HG03432 (cell line): Measurements from ENCODE around the gene C19orf38.

Source experiments
- ATAC-seq: cut with Tn5 transposase; IDR thresholded peaks from one replicate; pipeline ENCODE4 v1.9.1; 2021; ENCODE audit warnings: mild to moderate bottlenecking, moderate library complexity; ENCODE audit not compliant: unreplicated experiment

Gene C19orf38

DNA sequence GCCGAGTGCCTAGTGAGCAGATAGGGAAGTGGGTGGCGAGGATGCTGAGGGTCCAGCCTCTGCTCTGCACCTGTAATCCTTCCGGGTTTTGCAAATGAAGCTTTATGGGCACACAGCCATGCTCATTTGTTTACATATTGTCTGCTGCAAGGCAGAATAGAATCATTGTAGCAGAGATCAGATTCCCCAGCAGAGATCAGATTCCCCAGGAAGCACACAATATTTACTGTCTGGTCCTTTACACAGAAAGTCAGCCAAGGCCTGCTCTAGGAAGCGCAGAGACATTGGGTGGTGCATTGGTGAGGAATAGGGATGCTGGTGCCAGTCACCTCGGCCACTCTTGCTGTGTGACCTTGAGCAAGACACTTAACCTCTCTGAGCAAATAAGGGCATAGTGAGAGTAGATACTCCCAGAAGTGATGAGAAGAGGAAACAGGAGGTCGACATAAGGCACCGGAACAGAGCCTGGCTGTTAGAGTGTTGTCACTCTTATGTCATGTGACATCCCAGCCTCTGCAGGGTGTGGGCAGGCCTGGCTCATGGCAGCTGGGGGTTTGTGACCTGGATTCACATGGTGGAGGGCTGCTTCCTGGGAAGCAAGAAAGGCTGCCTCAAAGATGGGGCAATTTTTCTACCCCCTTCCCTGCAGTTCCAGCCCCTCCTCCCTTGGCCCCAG is 48.8 kb downstream of the C19orf38 start:
- ATAC-seq: no peak

DNA sequence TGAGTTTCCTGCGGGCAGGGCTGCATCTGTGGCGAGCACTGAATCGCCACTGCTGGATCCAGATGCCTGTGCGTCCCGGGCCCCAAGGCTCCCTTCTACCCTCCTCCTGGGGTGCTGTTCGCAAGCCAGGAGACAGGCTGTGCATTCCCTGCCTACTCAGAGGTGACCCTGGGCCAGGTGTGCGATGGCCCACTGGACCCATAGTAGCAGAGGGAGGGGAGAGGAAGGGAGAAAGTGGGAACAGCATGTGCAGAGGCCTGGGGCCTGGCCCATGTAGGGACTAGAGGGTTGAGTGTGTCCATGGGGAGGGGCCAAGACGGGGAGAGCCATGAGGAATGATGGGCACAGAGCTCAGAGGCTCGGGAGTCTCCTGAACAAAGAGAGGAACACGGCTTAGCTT is 50.4 kb downstream of the C19orf38 start:
- ATAC-seq: no peak

DNA sequence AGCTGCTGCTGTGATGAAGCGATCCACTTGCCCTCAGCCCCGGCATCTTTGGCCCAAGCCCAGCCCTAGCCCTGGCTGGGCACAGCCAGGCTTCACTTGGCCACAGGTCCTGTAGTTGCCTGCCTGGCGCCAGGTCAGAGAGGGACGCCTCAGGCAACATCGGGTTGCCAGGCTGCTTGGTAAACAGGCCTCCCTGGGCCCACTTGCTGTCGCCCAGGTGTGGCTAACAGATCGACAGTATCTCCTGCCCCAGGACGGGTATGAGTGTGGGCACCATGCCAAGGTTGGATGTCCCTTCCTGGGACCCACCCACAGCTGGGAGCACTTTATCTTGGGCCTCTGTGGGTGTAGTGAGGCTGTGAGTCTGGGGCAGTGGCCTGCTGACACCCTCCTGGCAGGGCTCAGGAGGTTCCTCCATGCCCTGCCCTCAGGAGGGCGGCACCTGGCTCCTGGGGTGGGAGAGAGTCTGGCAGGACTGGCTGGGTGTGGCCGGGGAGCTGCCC is 51.0 kb downstream of the C19orf38 start:
- ATAC-seq: no peak

DNA sequence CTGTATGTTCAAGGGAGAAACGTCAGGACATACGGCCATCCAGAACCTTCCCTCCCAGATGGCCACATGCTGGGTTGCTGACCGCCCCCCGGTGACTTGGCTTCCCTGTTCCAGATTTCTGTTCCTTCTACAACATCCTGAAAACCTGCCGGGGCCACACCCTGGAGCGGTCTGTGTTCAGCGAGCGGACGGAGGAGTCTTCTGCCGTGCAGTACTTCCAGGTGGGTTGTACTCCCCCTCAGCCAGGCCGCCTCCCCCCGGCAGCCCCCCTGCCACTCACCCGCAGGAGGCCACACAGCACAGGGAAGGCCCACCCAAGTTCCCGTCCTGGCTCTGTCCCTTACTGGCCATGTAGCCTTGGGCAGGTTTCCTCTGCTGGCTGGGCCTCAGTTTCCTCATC is 59.7 kb downstream of the C19orf38 start:
- no peak for ATAC-seq

DNA sequence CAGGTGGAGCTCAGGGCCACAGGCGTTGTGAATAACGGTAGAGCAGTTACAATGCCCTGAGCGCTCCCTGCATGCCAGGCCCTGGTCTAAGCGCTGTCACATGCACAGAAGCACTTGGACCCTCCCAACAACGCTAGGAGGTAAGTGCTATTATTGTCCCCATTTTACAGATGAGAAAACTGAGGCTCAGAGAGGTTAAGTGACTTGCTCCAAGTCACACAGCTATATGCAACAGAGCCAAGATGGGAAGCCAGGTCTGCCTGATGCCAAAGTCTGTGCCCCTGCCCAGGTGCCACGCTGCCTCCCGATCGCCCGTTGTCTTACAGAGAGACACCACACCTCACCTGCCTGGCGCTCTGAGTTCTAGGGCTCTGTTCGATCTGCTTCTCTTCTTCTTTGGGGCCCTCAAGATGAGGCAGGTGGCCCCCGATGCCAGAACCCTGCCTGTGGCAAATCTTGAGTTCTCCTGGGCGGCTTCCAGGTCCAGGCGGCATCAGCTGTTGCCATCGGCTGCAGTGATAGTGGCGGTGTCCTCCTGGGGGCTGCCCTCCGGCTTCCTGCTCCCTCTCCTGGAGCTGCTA is 60.3 kb downstream of the C19orf38 start:
- no peak for ATAC-seq

DNA sequence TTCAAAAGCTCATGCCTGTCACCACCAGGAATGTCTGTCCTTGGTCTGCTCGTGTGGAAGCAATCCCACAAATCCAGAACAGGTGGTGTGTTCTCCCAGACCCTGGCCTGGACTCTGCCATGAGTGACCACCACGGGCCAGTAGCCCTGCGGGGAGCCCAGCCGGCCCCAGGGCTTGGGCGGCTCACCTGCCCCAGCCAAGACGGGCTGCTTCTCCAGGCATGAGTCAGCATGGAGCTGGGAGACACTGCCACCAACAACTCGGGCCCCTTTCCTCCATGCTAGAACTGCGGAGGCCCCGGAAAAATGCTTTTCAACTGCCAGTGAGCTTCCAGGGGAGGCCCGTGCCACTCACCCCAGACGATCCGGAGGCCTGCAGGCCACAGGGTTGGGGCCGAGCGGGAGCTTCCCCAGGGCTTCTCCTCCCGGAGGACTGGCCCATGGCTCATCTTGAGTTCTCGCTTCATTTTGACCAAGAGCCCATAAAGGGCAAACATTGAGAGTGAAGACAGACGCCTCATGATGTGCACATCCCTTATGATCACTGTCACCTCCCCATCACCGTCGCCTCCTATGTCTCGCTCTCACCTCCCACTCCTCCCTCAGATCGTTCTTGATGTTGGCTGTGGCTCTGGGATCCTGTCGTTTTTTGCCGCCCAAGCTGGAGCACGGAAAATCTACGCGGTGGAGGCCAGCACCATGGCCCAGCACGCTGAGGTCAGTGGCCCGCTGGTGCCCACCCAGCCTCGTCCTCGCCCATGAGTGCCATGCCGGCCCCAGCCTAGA is 63.6 kb downstream of the C19orf38 start:
- no peak for ATAC-seq

DNA sequence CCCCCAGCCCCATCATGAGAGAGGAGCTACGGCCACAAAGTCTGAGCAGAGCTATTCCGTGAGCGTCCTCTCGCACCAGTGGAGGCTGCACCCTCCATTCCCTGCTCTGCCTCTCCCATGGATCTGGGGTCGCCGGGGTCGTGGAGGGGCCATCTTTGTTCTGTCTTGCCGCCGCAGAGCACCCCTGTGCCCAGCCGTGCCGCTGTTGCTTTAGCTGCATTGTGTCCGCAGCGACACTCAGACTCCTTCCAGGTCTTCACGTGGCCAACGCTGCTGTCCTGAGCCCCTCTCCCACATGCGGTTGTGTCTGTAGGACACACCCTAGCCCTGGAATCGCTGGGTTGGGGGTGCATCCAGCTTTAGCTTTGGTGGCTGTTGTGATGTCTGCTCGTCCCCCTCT is 64.4 kb downstream of the C19orf38 start:
- no peak for ATAC-seq

DNA sequence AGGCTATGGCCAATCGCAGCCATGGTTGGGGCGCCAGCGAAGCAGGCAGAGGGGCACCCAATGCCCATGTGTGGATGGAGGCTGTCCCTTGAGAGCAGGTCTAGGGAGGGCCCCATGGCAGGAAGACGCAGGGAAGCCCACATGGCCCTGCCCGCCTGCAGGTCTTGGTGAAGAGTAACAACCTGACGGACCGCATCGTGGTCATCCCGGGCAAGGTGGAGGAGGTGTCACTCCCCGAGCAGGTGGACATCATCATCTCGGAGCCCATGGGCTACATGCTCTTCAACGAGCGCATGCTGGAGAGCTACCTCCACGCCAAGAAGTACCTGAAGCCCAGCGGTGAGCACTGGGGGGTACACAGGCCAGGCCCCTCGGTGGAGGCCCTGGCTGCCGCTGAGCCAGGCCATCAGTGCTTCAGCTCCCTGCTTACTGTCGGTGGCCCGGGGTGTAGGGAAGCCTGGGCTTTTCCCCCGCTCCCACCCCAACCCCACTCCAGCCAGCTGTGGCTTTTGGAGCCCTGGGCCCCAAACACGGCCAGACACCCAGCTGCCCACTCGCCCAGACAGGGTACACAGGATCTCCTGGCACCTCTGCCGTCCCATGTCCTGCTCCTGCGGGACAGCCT is 65.6 kb downstream of the C19orf38 start:
- no peak for ATAC-seq

DNA sequence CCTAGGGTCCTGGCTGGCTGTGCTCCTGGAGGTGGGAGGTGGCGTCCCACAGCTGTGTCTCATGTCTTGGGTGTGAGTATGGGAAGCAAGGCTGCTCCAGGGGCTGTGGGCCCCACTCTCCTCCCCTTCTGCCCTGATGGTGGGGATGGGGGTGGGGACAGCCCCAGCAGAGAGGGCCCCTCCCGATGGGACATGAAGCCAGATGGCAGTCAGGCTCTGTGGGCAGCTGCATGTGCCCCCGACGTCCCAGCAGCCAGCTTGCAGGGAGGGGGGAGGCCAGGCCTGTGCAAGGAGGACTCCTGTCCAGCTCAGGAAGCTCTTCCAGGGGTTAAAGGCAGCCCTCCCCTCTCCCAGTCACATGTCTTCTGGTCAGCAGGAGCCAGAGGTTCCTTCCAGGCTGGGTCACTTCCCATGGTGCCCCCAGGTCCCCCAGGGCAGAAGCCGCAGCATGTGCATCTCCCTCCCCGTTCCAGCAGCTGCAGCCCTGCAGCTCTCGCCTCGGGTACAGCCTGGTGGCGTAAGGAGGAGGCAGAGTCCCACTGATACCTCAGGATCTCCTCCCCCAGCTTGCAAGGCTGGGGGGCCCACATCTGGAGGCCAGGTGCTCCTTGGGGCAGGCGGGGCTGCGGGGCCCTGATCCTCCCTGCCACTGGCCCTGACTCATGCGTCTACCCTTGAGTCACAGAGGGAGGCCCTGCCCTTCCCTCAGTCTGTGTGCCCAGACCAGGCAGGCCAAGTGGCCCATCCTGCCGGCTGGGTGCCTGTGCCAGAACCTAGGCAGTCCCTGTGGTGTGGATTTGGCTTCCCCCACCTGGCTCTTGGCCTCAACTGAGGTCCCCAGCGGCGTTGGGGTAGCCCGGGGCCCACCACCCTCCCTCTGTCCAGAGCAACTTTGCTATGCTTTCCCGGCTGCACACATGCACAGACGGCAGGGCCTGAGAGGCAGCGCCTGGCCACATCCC is 67.2 kb downstream of the C19orf38 start:
- no peak for ATAC-seq

DNA sequence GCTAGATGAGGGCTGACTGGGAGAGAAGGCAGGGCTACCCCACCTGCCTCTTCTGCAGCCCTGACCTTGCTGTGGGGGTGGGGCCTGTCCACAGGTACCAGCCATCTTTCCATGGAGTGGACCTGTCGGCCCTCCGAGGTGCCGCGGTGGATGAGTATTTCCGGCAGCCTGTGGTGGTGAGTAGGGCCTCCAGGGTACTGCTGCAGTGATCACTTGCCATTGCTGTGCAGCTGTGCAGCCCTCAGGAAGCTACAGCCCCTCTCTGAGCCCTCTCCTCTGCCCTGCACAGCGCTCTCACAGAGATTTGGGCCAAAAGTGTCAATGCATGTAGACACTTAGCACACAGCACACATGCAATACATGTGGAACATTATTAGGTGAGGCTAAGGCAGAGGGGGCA is 68.4 kb downstream of the C19orf38 start:
- ATAC-seq: no peak

DNA sequence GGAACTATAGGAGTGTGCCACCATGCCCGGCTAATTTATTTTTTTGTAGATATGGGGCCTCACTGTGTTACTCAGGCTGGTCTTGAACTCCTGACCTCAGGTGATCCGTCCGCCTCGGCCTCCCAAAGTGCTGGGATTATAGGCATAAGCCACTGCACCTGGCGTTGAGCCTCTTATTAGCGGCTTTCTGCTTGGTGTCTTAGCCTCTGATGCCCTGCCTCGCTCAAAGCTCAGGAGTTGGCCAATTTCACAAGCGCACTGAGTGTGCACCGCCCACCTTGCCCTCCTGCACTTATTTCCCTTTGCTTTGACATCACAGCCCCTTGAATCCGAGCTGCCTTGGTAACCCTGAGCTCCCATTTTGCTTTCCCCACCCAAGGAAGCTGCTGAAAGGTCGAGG is 70.1 kb downstream of the C19orf38 start:
- no peak for ATAC-seq
